ENCODE data around the gene ARF1. TPM values are rescaled to one million over a fixed set of nuclear protein-coding genes. Genes with fewer than 3 reads are reported as not detected.

The ARF1 gene
- total and polyA plus RNA-seq, 2 donors (not counting 1 experiment from before 2014, with no cell fraction given), result 193 to 389 TPM

GRCh38 chr1:228131766-228132165, 49.3 kb downstream of the ARF1 start:
- H3K79me2 ChIP-seq (ENCODE audit: control insufficient read depth, insufficient read depth, low read length), result no peaks in the 10 kb centered on the region
- H3K4me1 ChIP-seq (ENCODE audit: control insufficient read depth in 2 of 2, insufficient read depth in 2 of 2, low read length in 2 of 2), result peaks cover 2 to 10% of the 10 kb centered on the region in 2 donors
- H3K9ac ChIP-seq (ENCODE audit: low read length), result no peak overlapping the region
- no peak overlapping the region for H2AFZ ChIP-seq (ENCODE audit: insufficient read depth, low read depth, low read length, poor library complexity, severe bottlenecking)
- CTCF ChIA-PET, result interaction anchor here (1.2 to 4.0 kb wide), 7 partner anchors 9 to 384 kb away, joined by 4 to 73 read pairs (median 8); partner anchors contain the start of gene IBA57
- intact Hi-C loops (cut with micrococcal nuclease), result loop anchor here (1.0 to 5.0 kb wide), 5 partner anchors 9 to 384 kb away; partner anchors contain the start of gene GUK1
- H4K20me1 ChIP-seq (ENCODE audit: control insufficient read depth, insufficient read depth, low read length, poor library complexity, severe bottlenecking), result no peaks in the 10 kb centered on the region
- no peak for DNase-seq
- H3K27ac ChIP-seq (ENCODE audit: low read length in 2 of 2), result no peak overlapping the region
- no peak for ATAC-seq (ENCODE audit: low read depth)
- H3K4me3 ChIP-seq (ENCODE audit: control extremely low read depth in 1 of 5, extremely low read depth in 1 of 5, insufficient read depth in 1 of 5, low read depth in 2 of 5, low read length in 4 of 5), result no peak overlapping the region
- no peaks in the 10 kb centered on the region for H3K9me3 ChIP-seq (ENCODE audit: control extremely low read depth in 1 of 3, control insufficient read depth in 2 of 3, insufficient read depth in 1 of 3, low read length in 2 of 3)
- peaks cover 14% of the 10 kb centered on the region for H3K4me1 Mint-ChIP-seq
- no peak overlapping the region for H3K27ac Mint-ChIP-seq
- WGBS (ENCODE audit: insufficient coverage), result 92% methylated on average over 1 of the region's 2 CpGs
- H3K36me3 ChIP-seq (replicated peaks in 1 of 2; ENCODE audit: control extremely low read depth in 1 of 2, control insufficient read depth in 1 of 2, extremely low read depth in 1 of 2, insufficient read depth in 2 of 2, low read length in 1 of 2), result no peaks in the 10 kb centered on the region
- H3K9me3 Mint-ChIP-seq (ENCODE audit: insufficient read depth), result no peaks in the 10 kb centered on the region
- peaks cover 0 to 3% (median 1%) of the 10 kb centered on the region in 4 experiments for H3K27me3 ChIP-seq (replicated peaks in 1 of 4; ENCODE audit: control extremely low read depth in 1 of 4, control insufficient read depth in 3 of 4, insufficient read depth in 4 of 4, low read length in 3 of 4)
- no peak overlapping the region for H3K4me2 ChIP-seq (replicated peaks; ENCODE audit: low read depth, low read length, poor library complexity, severe bottlenecking)
- TF ChIP-seq EZH2 (IDR thresholded peaks at IDR 0.05; ENCODE audit: borderline replicate concordance, insufficient read depth, low read depth, low read length, poor library complexity, severe bottlenecking) (no peak), CTCF (IDR thresholded peaks at IDR 0.05) (no peak)
- H3K27me3 Mint-ChIP-seq, result peaks cover 17% of the 10 kb centered on the region
- POLR2A ChIA-PET, result no interaction called here
- H3K4me3 Mint-ChIP-seq, result no peak overlapping the region

- H2AFZ ChIP-seq (ENCODE audit: insufficient read depth, low read depth, low read length, poor library complexity, severe bottlenecking), result no peak overlapping the region
- ChIA-PET POLR2A (no interaction called here), CTCF (interaction anchor here (1.2 to 1.4 kb wide), 3 partner anchors 30 to 380 kb away, joined by 3 to 10 read pairs (median 6); partner anchors contain the start of gene IBA57)
- H3K9me3 ChIP-seq (ENCODE audit: control extremely low read depth in 1 of 3, control insufficient read depth in 2 of 3, insufficient read depth in 1 of 3, low read length in 2 of 3), result peaks cover 0 to 10% (median 0%) of the 10 kb centered on the region in 3 donors
- no peak overlapping the region for H3K27ac ChIP-seq (ENCODE audit: low read length in 2 of 2)
- no peaks in the 10 kb centered on the region for H3K79me2 ChIP-seq (ENCODE audit: control insufficient read depth, insufficient read depth, low read length)
- no peak overlapping the region for H3K4me3 ChIP-seq (ENCODE audit: control extremely low read depth in 1 of 5, extremely low read depth in 1 of 5, insufficient read depth in 1 of 5, low read depth in 2 of 5, low read length in 4 of 5)
- peaks cover 6% of the 10 kb centered on the region for H3K27me3 Mint-ChIP-seq
- intact Hi-C loops (cut with micrococcal nuclease), result loop anchor here (5.0 kb wide), 1 partner anchor 368 kb away; no protein-coding TSS in a partner anchor
- peaks cover 25 to 38% of the 10 kb centered on the region in 2 donors for H3K4me1 ChIP-seq (ENCODE audit: control insufficient read depth in 2 of 2, insufficient read depth in 2 of 2, low read length in 2 of 2)
- H3K9me3 Mint-ChIP-seq (ENCODE audit: insufficient read depth), result no peaks in the 10 kb centered on the region
- TF ChIP-seq CTCF (IDR thresholded peaks at IDR 0.05) (no peak), EZH2 (IDR thresholded peaks at IDR 0.05; ENCODE audit: borderline replicate concordance, insufficient read depth, low read depth, low read length, poor library complexity, severe bottlenecking) (no peak)
- no peak overlapping the region for H3K4me2 ChIP-seq (replicated peaks; ENCODE audit: low read depth, low read length, poor library complexity, severe bottlenecking)
- no peaks in the 10 kb centered on the region for H3K36me3 ChIP-seq (replicated peaks in 1 of 2; ENCODE audit: control extremely low read depth in 1 of 2, control insufficient read depth in 1 of 2, extremely low read depth in 1 of 2, insufficient read depth in 2 of 2, low read length in 1 of 2)
- H3K27me3 ChIP-seq (replicated peaks in 1 of 4; ENCODE audit: control extremely low read depth in 1 of 4, control insufficient read depth in 3 of 4, insufficient read depth in 4 of 4, low read length in 3 of 4), result peaks cover 0 to 3% (median 1%) of the 10 kb centered on the region in 4 experiments
- H3K4me3 Mint-ChIP-seq, result no peak overlapping the region
- H3K9ac ChIP-seq (ENCODE audit: low read length), result no peak overlapping the region
- H3K27ac Mint-ChIP-seq, result no peak overlapping the region
- 92% methylated on average over 6 of the region's 12 CpGs for WGBS (ENCODE audit: insufficient coverage)
- no peak for ATAC-seq (ENCODE audit: low read depth)
- peaks cover 34% of the 10 kb centered on the region for H3K4me1 Mint-ChIP-seq
- DNase-seq, result no peak
- no peaks in the 10 kb centered on the region for H4K20me1 ChIP-seq (ENCODE audit: control insufficient read depth, insufficient read depth, low read length, poor library complexity, severe bottlenecking)
These were observed 52.1 kb downstream of the ARF1 start for GRCh38 chr1:228134591-228134990.

Measured in B cell (primary cell).